Stimulated activated CD4-positive, alpha-beta T cell treated with anti-CD3 and anti-CD28 coated beads, Interleukin-1b, Interleukin-23, amount 100 ng/mL, for 24 hours (primary cell): Measurements from ENCODE around the gene DMXL2.
"Not testable (repeated sequence)": the region's sequence is repeated elsewhere in the genome, so short reads cannot be mapped to it uniquely, and the experiment has no call there.

Source experiments
- DNase-seq, 4 experiments: peaks; one replicate each; pipeline ENCODE4 v3.0.0-alpha.2; 2020; ENCODE audit warnings: low read depth in 4 of 4, low spot score in 1 of 4

Gene DMXL2

DNA sequence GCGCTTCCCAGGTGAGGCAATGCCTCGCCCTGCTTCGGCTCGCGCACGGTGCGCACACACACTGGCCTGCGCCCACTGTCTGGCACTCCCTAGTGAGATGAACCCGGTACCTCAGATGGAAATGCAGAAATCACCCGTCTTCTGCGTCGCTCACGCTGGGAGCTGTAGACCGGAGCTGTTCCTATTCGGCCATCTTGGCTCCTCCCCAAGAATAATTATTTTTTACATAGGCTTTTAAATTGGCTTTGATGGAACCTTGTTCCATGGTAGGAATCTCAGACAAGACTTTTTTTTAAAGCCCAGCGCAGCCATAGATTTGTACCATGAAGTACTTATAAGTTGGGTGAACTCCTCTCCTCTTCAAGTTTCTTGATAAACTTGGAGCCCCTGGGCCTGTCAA is 199.5 kb downstream of the DMXL2 start:
- not testable (repeated sequence) for DNase-seq

DNA sequence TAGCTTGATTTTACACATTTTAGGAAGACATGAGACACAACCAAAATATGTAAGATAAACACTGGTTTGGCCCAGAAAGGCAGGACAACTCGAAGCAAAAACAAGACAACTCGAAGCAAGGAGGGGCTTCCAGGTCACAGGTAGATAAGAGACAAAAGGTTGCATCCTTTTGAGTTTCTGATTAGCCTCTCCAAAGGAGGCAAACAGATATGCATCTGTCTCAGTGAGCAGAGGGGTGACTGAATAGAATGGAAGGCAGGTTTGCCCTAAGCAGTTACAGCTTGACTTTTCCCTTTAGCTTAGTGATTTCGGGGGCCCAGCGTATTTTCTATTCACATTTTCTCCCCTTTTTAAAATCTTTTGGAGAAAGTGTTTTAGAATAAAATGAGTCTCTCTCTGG is 206.4 kb downstream of the DMXL2 start:
- no peak for DNase-seq

- DNase-seq, result no peak
Measured at GRCh38 chr15:51414256-51414860, 208.2 kb downstream of the DMXL2 start.

- DNase-seq, result no peak
Measured at GRCh38 chr15:51405693-51406523, 216.7 kb downstream of the DMXL2 start.

DNA sequence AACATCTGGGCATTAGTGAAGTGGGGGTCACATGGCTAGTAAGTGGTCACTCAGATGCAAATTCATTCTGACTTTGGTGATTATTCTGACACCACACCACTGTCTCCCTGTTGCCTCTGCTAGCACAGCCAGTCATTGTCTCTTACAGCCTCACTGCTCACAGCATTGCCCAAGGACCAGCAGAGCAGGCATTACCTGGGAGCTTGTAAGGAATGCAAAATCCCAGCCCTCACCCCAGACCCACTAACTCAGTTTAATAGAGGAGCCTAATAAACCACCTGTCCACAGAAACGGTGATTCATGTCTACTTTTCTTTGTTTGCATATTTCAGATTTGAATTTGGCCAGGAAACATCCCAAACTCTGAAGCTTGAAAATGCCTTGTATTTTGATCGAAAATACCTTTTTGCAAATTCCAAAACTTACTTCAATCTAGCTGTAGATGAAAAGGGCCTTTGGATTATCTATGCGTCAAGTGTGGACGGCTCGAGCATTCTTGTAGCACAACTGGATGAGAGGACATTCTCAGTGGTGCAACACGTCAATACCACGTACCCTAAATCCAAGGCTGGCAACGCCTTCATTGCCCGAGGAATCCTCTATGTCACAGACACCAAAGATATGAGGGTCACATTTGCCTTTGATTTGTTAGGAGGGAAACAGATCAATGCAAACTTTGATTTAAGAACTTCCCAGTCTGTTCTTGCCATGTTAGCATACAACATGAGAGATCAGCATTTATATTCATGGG is 218.4 kb downstream of the DMXL2 start:
- DNase-seq, result no peak

- DNase-seq, result no peak
Measured at GRCh38 chr15:51403072-51403878, 219.3 kb downstream of the DMXL2 start.

DNA sequence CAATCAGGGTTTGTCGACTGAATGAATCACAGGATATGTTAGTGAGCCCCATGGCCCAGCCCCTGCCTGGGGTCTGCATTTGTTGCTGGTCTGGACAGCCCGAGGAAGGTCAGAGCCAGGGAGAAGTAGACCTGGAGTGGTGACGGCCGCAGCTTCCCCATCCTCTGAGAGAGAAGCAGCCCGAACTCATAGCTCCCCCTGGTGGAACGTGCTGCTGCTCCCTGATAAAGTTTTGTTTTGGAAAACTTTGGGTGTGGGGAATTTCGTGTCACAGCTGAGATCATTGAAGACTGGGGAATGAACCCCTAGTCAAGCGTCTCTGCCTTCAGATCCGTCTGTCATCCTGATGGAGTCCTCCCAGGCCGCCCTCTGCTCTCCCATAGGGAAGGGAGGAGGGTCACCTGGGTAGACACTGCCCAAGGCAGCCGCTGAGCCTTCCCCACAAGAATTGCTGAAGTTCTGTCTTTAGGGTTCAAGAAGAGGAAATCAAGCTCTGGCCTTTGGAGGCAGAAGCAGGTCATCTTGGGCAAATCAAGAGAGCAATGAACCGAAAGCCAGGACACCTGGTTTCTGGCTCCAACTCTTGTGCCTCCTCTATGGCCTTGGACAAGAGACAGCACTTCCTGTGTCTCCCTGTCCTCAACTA is 220.6 kb downstream of the DMXL2 start:
- DNase-seq, result no peak

GRCh38 chr15:51401051-51401780 is 221.4 kb downstream of the DMXL2 start:
- DNase-seq, result no peak

GRCh38 chr15:51398626-51399025 is 223.9 kb downstream of the DMXL2 start:
- no peak for DNase-seq
